GM10266 (cell line): ENCODE results near the gene SCARB1.

Source experiments
- DNase-seq: peaks from one replicate; pipeline ENCODE4 v3.0.0; 2012; ENCODE audit errors: extremely low spot score
- CTCF ChIP-seq: IDR thresholded peaks from 2 replicates; pipeline ENCODE4 v1.5.1; 2012; ENCODE audit warnings: mild to moderate bottlenecking, low read depth; ENCODE audit not compliant: control insufficient read depth, insufficient read depth; ENCODE audit errors: missing control alignments

The SCARB1 gene

GRCh38 chr12:124742111-124742510 is 121.6 kb downstream of the SCARB1 start:
- no peak for TF ChIP-seq CTCF
- DNase-seq = no peak

DNA sequence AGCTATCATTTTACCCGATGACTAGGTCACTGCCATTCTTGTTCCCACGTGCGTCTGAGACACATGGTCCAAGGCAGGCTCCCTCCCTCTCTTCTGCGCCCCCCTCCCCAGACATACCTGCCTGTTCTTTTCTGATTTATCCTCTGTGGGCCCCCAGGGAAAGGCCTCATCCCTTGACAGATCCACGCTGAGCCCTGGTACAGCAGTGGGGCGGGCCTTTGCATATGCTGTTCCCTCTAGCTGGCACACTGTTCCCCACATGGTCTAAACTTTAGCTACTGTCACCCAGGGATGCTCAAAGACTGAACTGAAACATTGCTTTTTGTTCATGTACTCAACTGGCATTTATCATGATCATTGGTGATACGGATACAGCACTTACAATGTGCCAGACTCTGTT is 122.5 kb downstream of the SCARB1 start:
- TF ChIP-seq CTCF = no peak
- DNase-seq = no peak

- peak; percentile 63 for DNase-seq
- peak; percentile 29 for TF ChIP-seq CTCF
Measured at GRCh38 chr12:124740691-124741137, 123.0 kb downstream of the SCARB1 start.

- no peak for DNase-seq
- no peak for TF ChIP-seq CTCF
Measured at GRCh38 chr12:124739953-124740561, 123.6 kb downstream of the SCARB1 start.

GRCh38 chr12:124738636-124739467 is 124.8 kb downstream of the SCARB1 start:
- no peak for TF ChIP-seq CTCF
- no peak for DNase-seq

GRCh38 chr12:124737772-124738635 is 125.7 kb downstream of the SCARB1 start:
- DNase-seq = no peak
- TF ChIP-seq CTCF = no peak
